ENCODE measurements around the gene UPP2. TPM values are rescaled to one million over a fixed set of nuclear protein-coding genes. Genes with fewer than 3 reads are reported as not detected.

UPP2 gene
- total RNA-seq, 4 donors from 2014 or later: 0.11 TPM; not detected in 3

DNA sequence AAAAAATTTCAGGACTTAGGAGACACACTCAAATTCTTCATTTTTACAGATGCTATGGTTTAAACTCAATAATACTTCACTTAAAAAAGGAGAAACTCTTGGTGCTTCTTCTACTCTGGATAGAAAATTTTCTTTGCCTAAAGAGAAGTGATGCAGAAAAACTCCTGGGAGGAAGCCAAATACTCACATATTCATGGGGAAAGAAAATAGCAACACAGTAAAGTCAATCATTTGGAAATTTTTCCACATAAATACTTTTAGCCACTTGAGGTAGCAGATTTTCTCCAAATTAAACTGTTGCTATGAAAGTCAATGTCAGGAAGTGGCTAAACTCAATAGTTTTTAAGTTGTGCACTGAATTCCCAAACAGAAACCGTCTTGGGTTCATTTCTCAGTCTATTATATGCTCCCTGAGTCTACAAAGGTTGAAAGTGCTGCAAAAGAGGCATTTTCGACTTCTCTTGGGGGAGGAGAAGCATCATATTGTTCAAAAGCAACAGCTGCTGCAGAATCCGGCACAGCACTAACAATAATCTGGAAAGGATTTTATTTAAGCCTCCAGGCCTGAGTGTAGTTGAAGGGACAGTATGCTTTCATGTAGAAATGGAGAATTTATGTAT, 81.1 kb downstream of the UPP2 start:
- Histone ChIP-seq H3K27ac (peak overlapping the region in 2 of 3 donors; percentile 39 to 64), H3K4me3 (replicated peaks in 1 of 3) (no peak overlapping the region)
- intact Hi-C loops (cut with DNase I): loop anchor here (5.0 to 10.0 kb wide), 2 partner anchors 275 to 562 kb away; partner anchors contain the start of genes CCDC148 and PKP4

DNA sequence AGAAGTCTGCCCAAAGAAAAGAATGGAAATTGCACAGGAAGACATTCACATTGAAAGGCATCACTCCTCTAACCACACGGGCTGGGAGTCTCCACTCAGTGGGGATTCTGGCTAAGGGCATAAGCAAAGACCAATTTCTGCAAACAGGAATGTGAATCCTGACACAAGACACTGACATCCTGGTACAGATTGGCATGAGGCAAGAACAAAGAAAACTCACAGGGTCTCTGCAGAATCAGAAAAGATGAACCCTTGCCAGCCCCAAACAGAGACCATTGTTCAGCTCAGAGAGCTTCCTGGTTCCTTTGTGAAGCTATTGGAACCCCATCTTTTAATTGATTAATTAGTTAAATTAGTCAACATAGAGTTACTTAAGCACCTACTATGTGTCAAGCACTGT, 82.3 kb downstream of the UPP2 start:
- no peaks in the 10 kb centered on the region for H3K36me3 ChIP-seq
- no peak for DNase-seq
- WGBS, 2 donors: 38 to 44% methylated on average over 1 of the region's 1 CpG
- intact Hi-C loops (cut with DNase I): loop anchor here (5.0 to 10.0 kb wide), 2 partner anchors 273 to 561 kb away; partner anchors contain the start of genes CCDC148 and PKP4
- no peak overlapping the region for H3K4me3 ChIP-seq (replicated peaks in 1 of 3)
- no peaks in the 10 kb centered on the region for H3K9me3 ChIP-seq
- H3K27me3 ChIP-seq: no peaks in the 10 kb centered on the region
- no peak for TF ChIP-seq POLR2A (IDR thresholded peaks at IDR 0.05)
- TF ChIP-seq, protein P1, sequence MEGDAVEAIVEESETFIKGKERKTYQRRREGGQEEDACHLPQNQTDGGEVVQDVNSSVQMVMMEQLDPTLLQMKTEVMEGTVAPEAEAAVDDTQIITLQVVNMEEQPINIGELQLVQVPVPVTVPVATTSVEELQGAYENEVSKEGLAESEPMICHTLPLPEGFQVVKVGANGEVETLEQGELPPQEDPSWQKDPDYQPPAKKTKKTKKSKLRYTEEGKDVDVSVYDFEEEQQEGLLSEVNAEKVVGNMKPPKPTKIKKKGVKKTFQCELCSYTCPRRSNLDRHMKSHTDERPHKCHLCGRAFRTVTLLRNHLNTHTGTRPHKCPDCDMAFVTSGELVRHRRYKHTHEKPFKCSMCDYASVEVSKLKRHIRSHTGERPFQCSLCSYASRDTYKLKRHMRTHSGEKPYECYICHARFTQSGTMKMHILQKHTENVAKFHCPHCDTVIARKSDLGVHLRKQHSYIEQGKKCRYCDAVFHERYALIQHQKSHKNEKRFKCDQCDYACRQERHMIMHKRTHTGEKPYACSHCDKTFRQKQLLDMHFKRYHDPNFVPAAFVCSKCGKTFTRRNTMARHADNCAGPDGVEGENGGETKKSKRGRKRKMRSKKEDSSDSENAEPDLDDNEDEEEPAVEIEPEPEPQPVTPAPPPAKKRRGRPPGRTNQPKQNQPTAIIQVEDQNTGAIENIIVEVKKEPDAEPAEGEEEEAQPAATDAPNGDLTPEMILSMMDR (IDR thresholded peaks at IDR 0.05): no peak
- H3K27ac ChIP-seq: peak overlapping the region in 1 of 3 donors; percentile 12
- H3K4me1 ChIP-seq: peaks cover 13 to 42% of the 10 kb centered on the region in 2 donors

More for the DNA sequence above, 81.1 kb downstream of the UPP2 start:
- TF ChIP-seq, protein P1 (IDR thresholded peaks at IDR 0.05): peak in 1 of 6 experiments; percentile 3
- no peak for TF ChIP-seq POLR2A (IDR thresholded peaks at IDR 0.05)
- Histone ChIP-seq H3K9me3 (no peaks in the 10 kb centered on the region), H3K36me3 (no peaks in the 10 kb centered on the region), H3K4me1 (peaks cover 13 to 42% of the 10 kb centered on the region in 2 donors), H3K27me3 (no peaks in the 10 kb centered on the region)
- no peak for DNase-seq
- 36 to 53% methylated on average over 3 of the region's 3 CpGs for WGBS, 2 donors

DNA sequence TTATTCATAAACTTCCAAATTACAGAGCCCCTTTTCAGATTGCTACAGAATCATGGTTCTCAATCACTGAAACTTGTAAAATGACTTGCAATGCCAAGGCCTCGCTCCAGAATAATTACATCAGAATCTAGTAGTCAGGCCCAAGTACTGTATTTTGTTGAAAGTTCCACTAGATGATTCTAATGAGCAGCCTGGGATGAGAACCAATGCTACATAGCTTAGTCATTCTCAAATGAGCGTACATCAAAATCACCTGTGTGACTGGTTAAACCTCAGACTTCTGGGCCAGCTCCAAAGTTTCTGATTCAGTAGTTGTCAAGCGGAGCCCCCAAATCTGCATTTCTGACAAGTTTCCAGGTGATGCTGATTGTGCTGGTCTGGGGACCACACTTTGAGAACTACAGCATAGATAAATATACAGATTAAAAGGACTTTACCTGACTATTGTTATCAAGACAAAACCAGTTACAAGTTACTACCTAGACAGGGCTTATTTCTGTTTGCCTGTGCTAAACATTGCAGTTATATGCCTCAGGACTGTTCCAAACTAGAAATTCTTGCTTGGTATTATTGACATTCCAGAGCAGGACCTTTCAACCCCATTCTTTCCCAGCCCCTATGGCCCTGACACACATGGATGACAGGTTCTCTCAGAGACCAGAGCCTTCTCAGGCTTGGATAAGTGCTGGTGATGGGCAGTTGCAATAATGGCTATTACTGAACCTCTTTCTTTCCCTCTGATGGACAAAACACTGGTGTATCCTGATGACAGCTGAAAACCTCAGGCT, 83.1 kb downstream of the UPP2 start:
- Histone ChIP-seq H3K4me1 (peaks cover 13 to 40% of the 10 kb centered on the region in 2 donors), H3K36me3 (no peaks in the 10 kb centered on the region), H3K27ac (peak overlapping the region in 2 of 3 donors; percentile 12 to 36), H3K4me3 (replicated peaks in 1 of 3) (no peak overlapping the region), H3K27me3 (no peaks in the 10 kb centered on the region), H3K9me3 (no peaks in the 10 kb centered on the region)
- DNase-seq: peak in 1 of 2 donors; percentile 14
- 65 to 79% methylated on average over 3 of the region's 3 CpGs for WGBS, 2 donors
- intact Hi-C loops (cut with DNase I): loop anchor here (5.0 to 10.0 kb wide), 2 partner anchors 273 to 560 kb away; partner anchors contain the start of genes CCDC148 and PKP4
- no peak for TF ChIP-seq POLR2A (IDR thresholded peaks at IDR 0.05)
- TF ChIP-seq, protein P1 (IDR thresholded peaks at IDR 0.05): no peak

Other genes starting within 250 kb of the UPP2 start
- 10 to 100 TPM; 42.7 to 55.8 (median 46.3) TPM for gene ACVR1, start 225.5 kb upstream of the UPP2 start, total RNA-seq